ENCODE measurements around the gene RSAD2. TPM values are rescaled to one million over a fixed set of nuclear protein-coding genes. Genes with fewer than 3 reads are reported as not detected.

Gene RSAD2
- total RNA-seq, 1 donor from 2014 or later: 3.4 TPM

GRCh38 chr2:6924101-6924923, 46.7 kb downstream of the RSAD2 start:
- Mint-ChIP-seq H3K36me3 (peaks cover 7% of the 10 kb centered on the region), H3K27ac (no peak overlapping the region), H3K4me1 (ENCODE audit: unreplicated experiment) (peaks cover 68% of the 10 kb centered on the region), H3K27me3 (no peaks in the 10 kb centered on the region), H3K4me3 (no peak overlapping the region), H3K9me3 (no peaks in the 10 kb centered on the region)
- no peak for TF ChIP-seq CTCF (conservative IDR thresholded peaks at IDR 0.05)
- DNase-seq (ENCODE audit: extremely low spot score, unreplicated experiment): no peak

GRCh38 chr2:6924924-6925409, 47.4 kb downstream of the RSAD2 start:
- H3K4me3 Mint-ChIP-seq: no peak overlapping the region
- H3K4me1 Mint-ChIP-seq (ENCODE audit: unreplicated experiment): peaks cover 71% of the 10 kb centered on the region
- DNase-seq (ENCODE audit: extremely low spot score, unreplicated experiment): no peak
- H3K27ac Mint-ChIP-seq: no peak overlapping the region
- no peaks in the 10 kb centered on the region for H3K9me3 Mint-ChIP-seq
- H3K36me3 Mint-ChIP-seq: peaks cover 5% of the 10 kb centered on the region
- no peak for TF ChIP-seq CTCF (conservative IDR thresholded peaks at IDR 0.05)
- no peaks in the 10 kb centered on the region for H3K27me3 Mint-ChIP-seq

- Mint-ChIP-seq H3K9me3 (no peaks in the 10 kb centered on the region), H3K4me1 (ENCODE audit: unreplicated experiment) (peaks cover 64% of the 10 kb centered on the region), H3K36me3 (peaks cover 4% of the 10 kb centered on the region), H3K27ac (no peak overlapping the region), H3K4me3 (no peak overlapping the region), H3K27me3 (no peaks in the 10 kb centered on the region)
- TF ChIP-seq CTCF (conservative IDR thresholded peaks at IDR 0.05): no peak
- no peak for DNase-seq (ENCODE audit: extremely low spot score, unreplicated experiment)
Measured at GRCh38 chr2:6926071-6926732, 48.6 kb downstream of the RSAD2 start.

GRCh38 chr2:6927186-6927585, 49.6 kb downstream of the RSAD2 start:
- Mint-ChIP-seq H3K9me3 (no peaks in the 10 kb centered on the region), H3K4me1 (ENCODE audit: unreplicated experiment) (peaks cover 54% of the 10 kb centered on the region), H3K27ac (peak overlapping the region; percentile 43), H3K36me3 (no peaks in the 10 kb centered on the region), H3K4me3 (no peak overlapping the region), H3K27me3 (no peaks in the 10 kb centered on the region)
- TF ChIP-seq CTCF (conservative IDR thresholded peaks at IDR 0.05): no peak
- no peak for DNase-seq (ENCODE audit: extremely low spot score, unreplicated experiment)

GRCh38 chr2:6927753-6928152, 50.2 kb downstream of the RSAD2 start:
- Mint-ChIP-seq H3K36me3 (peaks cover under 1% of the 10 kb centered on the region), H3K27ac (no peak overlapping the region), H3K9me3 (no peaks in the 10 kb centered on the region), H3K27me3 (no peaks in the 10 kb centered on the region), H3K4me3 (no peak overlapping the region), H3K4me1 (ENCODE audit: unreplicated experiment) (peaks cover 54% of the 10 kb centered on the region)
- no peak for TF ChIP-seq CTCF (conservative IDR thresholded peaks at IDR 0.05)
- DNase-seq (ENCODE audit: extremely low spot score, unreplicated experiment): no peak
